ENCODE data around the gene CHD5.

DNA sequence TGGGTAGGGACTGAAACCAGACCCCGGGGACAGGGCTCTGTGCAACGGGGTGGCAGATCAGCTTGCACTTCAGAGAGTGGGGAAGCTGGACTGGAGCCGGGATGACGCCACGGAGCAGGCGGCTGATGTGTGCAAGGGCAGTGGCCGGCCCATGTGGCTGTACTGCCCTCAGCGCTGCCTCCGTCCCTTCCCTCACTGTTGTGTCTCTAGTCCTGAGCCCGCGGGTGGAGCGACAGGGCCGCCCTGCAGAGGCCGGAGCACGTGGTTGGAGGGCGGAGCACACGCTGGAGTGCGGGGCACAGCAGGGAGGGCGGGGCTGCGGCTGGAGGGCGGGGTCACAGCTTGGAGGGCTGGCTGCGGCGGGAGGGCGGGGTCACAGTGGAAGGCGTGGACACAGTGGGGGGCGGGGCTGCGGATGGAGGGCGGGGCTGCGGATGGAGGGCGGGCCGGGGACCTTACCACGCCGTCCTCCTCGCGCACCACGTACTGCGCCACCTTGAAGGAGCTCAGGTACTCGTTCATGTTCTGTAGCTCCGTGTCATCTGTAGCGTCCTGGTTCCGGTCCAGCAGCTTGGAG lies 52.4 kb downstream of the CHD5 start:
- TF ChIP-seq, protein P1, sequence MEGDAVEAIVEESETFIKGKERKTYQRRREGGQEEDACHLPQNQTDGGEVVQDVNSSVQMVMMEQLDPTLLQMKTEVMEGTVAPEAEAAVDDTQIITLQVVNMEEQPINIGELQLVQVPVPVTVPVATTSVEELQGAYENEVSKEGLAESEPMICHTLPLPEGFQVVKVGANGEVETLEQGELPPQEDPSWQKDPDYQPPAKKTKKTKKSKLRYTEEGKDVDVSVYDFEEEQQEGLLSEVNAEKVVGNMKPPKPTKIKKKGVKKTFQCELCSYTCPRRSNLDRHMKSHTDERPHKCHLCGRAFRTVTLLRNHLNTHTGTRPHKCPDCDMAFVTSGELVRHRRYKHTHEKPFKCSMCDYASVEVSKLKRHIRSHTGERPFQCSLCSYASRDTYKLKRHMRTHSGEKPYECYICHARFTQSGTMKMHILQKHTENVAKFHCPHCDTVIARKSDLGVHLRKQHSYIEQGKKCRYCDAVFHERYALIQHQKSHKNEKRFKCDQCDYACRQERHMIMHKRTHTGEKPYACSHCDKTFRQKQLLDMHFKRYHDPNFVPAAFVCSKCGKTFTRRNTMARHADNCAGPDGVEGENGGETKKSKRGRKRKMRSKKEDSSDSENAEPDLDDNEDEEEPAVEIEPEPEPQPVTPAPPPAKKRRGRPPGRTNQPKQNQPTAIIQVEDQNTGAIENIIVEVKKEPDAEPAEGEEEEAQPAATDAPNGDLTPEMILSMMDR (IDR thresholded peaks at IDR 0.05), result no peak
- TF ChIP-seq EP300 (IDR thresholded peaks at IDR 0.05) (no peak), POLR2A (IDR thresholded peaks at IDR 0.05; ENCODE audit: low read depth) (no peak)

Measured in esophagus muscularis mucosa (tissue), 4 donors.